HG02588 (cell line): ENCODE data around the gene CDK14.
A peak's percentile ranks its signal among the peaks of the same experiment; 100 is the strongest.
"Not testable (repeated sequence)": the region's sequence is repeated elsewhere in the genome, so short reads cannot be mapped to it uniquely, and the experiment has no call there.

ENCODE experiments used
- ATAC-seq: cut with Tn5 transposase; IDR thresholded peaks from one replicate; pipeline ENCODE4 v1.9.1; 2021; ENCODE audit warnings: mild to moderate bottlenecking, moderate library complexity; ENCODE audit not compliant: unreplicated experiment

The CDK14 gene

DNA sequence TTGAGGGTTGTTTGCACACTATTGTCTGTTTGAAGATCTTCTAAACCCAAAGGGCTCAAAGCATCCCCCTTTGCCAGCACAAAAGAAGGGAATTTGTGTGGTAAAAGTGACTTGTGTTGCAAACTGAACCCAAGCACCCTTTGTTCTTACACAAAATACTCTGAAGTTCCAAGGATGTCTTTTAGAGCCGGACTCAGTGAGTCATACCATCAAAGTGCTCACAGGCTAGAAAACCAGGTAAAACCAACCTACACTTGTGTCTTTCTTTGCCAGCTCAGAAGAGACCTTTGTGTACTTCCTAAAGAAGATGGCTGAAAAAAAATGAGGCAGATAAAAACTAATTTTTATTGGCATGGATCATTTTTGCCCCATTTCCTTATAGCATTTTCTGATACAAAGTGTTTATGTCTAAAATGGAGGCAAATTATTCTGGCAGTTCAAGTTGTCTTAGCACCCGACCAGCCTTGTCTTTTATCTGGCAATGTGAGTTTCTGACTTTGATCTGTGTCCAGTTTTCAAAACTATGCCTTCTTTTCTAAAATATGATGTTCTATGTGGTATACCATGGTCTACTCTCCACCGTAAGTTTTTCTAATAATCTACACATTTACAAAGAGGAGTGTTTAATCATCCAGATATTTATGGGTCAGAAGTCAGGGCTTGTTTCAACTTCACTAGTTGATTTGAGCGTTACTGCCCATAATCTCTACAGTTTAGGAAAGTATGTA, 539.7 kb downstream of the CDK14 start:
- no peak for ATAC-seq

- ATAC-seq, result no peak
Measured at GRCh38 chr7:91137153-91137787, 541.1 kb downstream of the CDK14 start.

- ATAC-seq, result no peak
Measured at GRCh38 chr7:91137788-91138368, 541.8 kb downstream of the CDK14 start.

- ATAC-seq, result no peak
Measured at GRCh38 chr7:91140286-91140685, 544.2 kb downstream of the CDK14 start.

DNA sequence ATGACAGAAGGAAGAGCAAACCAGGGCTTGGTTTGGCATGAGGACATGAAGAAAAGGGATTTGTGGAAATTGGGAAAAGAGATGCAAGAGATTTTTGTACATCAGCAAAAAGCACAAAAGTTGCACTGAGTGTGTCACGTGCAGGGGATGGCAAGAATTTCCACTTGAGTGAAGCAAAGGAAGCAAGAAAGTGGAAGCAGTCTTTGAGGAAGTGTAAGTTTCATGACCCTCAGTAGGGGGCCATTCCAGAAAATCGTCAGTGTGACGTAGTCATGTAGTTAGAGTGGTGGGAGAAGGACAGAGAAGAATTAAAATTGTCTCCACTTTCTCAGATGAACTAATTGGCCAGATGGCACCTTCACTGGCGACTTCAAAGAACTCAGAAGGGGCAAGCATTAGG, 544.9 kb downstream of the CDK14 start:
- ATAC-seq, result no peak

DNA sequence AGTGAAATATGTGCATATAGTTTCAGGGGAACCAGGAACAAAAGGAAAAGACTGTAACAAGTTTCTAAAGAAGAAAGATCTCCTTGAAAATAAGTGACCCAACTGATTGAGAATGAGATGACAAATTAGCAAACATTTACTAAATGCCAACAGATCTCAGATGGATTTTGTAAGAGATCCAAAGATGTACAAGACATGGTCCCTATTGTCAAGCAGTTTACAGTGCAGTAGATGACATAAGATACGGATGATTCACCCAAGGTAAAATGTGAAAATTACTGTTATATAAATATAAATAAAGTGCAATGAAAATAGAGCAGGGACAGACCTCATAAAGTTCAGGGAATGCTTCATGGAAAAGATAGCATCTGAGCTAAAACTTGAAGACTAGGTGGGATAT, 546.6 kb downstream of the CDK14 start:
- no peak for ATAC-seq

DNA sequence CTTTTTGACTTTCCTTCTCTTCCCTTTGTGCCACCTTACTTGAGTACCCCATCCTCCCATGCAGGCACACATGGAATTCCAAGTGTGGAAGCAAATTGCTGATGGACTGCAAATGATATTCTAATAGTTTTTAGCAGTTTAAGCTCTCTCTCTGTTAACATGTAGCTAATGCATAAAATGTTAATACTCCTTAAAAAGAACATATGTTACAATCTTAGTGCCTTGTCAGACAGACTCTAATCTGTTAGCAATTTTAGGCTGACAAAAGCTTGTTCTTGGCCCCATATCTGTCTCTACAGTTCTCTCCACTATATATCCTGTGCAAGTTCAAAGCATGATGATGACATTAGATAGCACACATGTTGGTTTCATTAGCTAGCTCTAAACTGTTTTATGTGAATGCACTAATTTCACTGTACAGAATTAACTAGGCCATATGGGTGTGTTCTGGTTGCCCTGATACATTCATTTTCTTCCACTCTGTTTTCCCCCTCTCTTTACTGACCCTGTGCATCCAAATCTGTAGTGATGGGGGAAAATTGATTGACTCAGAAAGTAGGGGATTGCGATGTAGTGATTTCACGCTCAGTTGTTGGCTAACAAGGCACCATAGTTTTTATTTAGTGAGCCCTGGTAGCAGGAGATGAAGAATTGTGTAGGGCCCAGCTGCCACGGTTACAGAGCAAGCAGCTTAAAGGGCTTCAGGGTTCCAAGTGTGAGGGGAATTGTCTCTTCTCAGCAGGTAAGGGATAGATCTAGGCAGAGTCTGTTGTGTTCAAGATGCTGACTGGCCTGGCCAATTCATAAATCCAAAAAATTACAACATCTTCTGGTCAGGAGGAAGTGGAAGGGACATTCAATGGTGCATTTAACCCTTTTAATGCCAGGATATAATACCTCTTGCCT, 553.5 kb downstream of the CDK14 start:
- no peak for ATAC-seq

DNA sequence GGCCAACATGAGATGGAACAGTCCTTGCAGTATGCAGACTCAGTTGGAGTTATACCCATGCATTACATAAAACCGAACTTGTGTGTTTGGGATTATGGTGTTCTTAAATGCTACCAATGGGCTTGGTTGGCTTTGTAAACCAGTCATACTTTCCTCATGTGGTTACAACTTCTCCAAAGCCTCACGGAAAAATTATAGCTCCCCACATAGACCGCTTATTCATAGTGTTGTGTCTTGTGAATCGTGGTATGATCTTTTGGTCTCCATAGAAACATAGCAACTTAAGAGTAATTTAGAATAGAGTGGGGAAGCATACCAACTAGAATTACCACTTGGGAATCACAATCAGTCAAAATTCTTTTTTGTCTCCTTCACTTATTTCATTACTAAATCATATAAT, 555.8 kb downstream of the CDK14 start:
- no peak for ATAC-seq

- no peak for ATAC-seq
Measured at GRCh38 chr7:91156316-91157185, 560.4 kb downstream of the CDK14 start.

- ATAC-seq, result no peak
Measured at GRCh38 chr7:91157579-91158320, 561.6 kb downstream of the CDK14 start.

DNA sequence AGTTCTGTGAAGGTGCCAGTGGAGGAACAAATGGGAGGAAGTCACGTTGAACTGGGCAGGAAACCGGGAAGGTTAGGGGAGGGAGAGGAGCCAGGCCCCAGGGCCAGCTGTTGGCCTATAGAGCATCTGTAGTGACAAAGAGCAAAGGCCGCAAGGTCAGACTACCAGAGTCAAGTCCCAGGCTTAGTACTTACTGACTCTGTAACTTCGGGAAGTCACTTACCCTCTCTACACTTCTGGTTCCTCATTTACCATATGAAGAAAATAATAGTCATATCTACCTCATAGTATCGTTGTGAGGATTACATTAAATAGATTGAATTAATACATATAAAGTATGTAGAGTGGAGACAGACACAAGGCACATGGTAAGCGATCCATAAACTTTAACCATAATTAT, 566.3 kb downstream of the CDK14 start:
- ATAC-seq, result no peak

- no peak for ATAC-seq
Measured at GRCh38 chr7:91164506-91164905, 568.4 kb downstream of the CDK14 start.

GRCh38 chr7:91165006-91165845, 569.1 kb downstream of the CDK14 start:
- peak; percentile 82 for ATAC-seq

- peak; percentile 32 for ATAC-seq
Measured at GRCh38 chr7:91165846-91166230, 569.7 kb downstream of the CDK14 start.

DNA sequence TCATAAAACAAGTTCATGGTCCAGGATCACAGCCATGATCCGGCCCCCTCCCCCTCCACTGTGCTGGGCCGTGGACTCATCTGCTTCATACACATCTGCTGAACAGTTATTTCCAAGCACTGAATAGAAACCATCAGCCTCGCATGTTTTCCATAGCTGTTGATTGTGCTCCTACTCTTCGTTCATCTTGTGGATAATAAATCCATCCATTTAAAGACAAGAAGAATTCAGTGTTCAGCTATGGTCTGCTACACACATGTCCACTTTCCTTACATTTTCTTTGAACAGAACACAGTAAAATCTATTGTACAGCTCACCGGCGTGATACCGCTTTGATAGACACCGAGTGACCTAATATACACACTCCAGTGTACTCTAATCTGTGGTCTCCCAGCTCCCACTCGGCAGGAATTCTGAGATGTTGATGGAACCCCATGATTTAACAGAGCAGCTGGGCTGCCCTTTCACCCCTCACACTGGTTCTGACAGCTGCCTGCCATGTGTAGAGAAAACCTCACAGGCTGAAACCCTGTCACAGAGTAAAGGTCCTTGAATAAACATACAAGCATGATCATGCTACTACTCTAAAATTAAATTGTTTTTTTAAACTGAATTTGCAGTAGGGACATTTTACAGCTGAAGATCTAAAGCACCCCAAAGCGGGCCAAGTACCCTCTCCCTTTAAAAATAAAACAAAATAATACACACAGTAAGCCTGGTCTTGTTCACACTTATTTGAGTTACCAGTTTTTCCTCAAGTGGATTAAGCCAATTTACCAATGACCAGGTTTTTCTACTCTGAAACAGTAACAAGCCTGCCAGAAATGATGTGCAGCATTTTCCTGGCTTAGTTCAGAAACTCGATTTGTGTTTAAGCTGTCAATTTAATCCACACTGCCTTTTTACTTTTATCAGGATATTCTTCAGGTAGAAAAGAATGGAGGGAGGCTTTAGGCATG, 573.0 kb downstream of the CDK14 start:
- ATAC-seq, result no peak

GRCh38 chr7:91169830-91170191, 573.7 kb downstream of the CDK14 start:
- ATAC-seq, result no peak

- ATAC-seq, result not testable (repeated sequence)
Measured at GRCh38 chr7:91173265-91173664, 577.1 kb downstream of the CDK14 start.

DNA sequence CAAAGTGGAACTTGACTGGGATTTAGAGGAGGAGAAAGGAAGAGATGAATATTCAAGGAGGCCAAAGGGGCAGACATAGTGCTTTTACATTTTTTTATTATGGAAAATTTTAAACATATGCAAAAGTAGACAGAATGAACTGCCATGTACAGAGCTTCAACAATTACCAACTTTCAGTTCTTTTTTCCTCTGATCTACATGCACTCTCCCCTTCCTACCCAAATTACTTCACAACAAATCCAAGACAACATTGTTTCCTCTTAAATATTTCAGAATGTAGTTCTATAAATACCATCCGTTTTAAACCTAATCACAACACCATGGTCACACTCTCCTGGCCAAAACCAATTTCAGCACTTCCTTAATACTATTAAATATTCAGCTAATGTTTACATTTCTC, 584.6 kb downstream of the CDK14 start:
- no peak for ATAC-seq
